Measurements from ENCODE around the gene ASB7.
"Not testable (repeated sequence)": the region's sequence is repeated elsewhere in the genome, so short reads cannot be mapped to it uniquely, and the experiment has no call there.

ASB7 gene

DNA sequence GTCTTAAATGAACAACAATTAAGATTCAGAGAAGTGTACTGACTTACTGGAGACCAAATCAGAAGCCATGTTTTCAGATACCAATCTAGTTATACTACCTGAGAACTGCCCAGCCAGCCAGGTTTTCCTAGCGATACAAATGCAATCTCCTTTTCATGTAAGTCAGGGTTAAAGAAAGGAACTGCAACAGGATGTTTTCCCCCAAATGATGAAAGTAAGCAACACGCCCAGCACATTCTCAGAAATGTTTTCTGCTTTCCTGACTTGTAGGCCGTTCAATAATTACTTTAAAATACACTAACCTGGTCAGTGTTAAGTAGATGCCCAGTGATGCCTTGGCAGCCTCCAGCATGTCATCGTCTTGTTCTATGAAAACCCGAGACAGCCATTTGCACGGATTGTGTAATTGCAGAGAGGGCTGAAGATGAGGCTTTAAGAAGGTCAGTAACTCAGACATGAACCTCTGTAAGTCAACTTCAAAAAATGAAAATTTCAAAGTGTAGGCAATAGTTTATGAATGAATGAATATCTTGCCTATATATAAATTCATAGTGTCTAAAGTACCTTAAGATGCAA lies 30.7 kb upstream of the ASB7 start:
- FAIRE-seq (no peak), DNase-seq (ENCODE audit: insufficient read length) (no peak)
- TF ChIP-seq POLR2A (IDR thresholded peaks at IDR 0.05; ENCODE audit: low read depth, low read length) (no peak), POLR2AphosphoS5 (IDR thresholded peaks at IDR 0.05; ENCODE audit: low read depth, low read length) (no peak), TAF1 (IDR thresholded peaks at IDR 0.05; ENCODE audit: borderline replicate concordance, low read depth, low read length) (no peak)

DNA sequence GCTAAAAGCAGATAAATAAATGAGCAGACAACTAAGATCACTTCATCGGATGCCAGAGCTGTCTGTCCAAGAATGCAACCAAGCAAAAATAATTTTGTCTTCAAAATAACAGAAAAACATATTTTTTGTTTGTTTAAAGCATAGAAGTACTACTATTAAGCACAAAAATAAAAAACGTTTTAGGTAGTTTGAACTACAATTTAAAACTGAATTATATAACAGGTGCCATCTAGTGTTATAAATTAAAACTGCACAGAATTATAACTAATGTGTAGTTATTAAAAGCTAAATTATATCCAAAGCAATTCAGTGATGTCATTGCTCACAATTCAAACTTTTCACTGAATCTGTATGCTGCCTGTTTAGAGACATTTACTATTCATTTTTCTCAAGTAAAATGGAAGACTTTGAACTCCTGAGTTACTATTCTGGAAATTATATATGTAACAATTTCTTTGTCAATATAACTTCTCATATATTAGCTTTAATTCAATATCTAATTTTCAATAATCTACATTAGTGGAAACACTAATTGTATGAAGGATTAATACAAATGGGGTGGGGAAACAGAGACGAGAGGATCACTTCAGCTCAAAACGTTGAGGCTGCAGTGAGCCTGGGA lies 29.9 kb upstream of the ASB7 start:
- no peak for FAIRE-seq
- TF ChIP-seq POLR2A (IDR thresholded peaks at IDR 0.05; ENCODE audit: low read depth, low read length): no peak
- TF ChIP-seq TAF1 (IDR thresholded peaks at IDR 0.05; ENCODE audit: borderline replicate concordance, low read depth, low read length): no peak
- TF ChIP-seq POLR2AphosphoS5 (IDR thresholded peaks at IDR 0.05; ENCODE audit: low read depth, low read length): no peak
- DNase-seq (ENCODE audit: insufficient read length): no peak

GRCh38 chr15:100573526-100573925 lies 28.9 kb upstream of the ASB7 start:
- FAIRE-seq (no peak), DNase-seq (ENCODE audit: insufficient read length) (no peak)
- TF ChIP-seq TAF1 (IDR thresholded peaks at IDR 0.05; ENCODE audit: borderline replicate concordance, low read depth, low read length) (no peak), POLR2A (IDR thresholded peaks at IDR 0.05; ENCODE audit: low read depth, low read length) (no peak), POLR2AphosphoS5 (IDR thresholded peaks at IDR 0.05; ENCODE audit: low read depth, low read length) (no peak)

DNA sequence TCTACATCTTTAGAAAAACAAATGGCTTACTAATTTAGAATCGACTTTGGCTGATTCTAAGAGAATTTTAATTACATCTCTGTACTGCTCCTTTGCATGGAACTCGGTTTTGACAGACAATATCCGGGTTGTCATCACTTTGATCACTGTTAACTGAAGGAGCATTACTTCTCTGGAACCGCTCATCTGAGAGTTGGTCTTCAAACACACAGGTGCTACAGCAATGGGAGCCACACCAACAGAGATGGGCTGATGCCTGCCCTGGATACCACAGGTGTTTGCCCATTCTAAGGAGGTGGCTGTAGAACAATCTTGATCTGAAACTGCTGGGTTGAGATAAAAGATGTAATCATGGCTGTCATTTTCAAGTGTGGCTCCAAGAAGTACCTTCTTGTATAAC lies 22.0 kb upstream of the ASB7 start:
- TF ChIP-seq POLR2AphosphoS5 (IDR thresholded peaks at IDR 0.05; ENCODE audit: low read depth, low read length): no peak
- TF ChIP-seq TAF1 (IDR thresholded peaks at IDR 0.05; ENCODE audit: borderline replicate concordance, low read depth, low read length): no peak
- no peak for TF ChIP-seq POLR2A (IDR thresholded peaks at IDR 0.05; ENCODE audit: low read depth, low read length)
- no peak for FAIRE-seq
- DNase-seq (ENCODE audit: insufficient read length): no peak

DNA sequence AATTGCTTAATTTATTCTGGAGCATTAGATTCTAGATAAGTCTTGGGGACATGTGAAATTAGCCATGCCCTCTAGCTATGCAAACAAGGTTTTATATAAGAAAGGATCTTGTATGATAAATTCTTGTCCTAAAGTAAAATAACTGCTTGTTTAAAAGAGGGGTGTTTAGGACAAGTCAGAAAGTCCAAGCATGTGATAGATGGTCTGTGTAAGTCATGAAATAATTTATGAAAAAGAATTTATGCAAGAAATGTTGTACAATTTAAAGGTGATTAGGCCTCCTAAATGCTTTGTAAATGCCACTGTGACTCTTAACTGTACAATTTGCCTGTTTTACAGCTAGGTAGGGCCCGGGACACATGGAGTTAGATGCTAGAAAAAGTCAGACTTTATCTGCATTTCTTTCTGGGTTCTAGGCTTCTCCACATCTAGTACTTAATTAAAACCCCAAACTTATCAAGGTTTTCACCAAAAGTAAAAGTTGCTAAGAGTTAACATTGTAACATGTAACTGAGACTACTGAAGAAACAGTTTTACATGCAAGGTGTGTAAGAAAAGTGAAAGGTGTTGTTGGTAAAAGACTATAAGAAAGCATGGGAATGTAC lies 13.6 kb upstream of the ASB7 start:
- FAIRE-seq: no peak
- TF ChIP-seq POLR2A (IDR thresholded peaks at IDR 0.05; ENCODE audit: low read depth, low read length) (no peak), TAF1 (IDR thresholded peaks at IDR 0.05; ENCODE audit: borderline replicate concordance, low read depth, low read length) (no peak), POLR2AphosphoS5 (IDR thresholded peaks at IDR 0.05; ENCODE audit: low read depth, low read length) (no peak)

GRCh38 chr15:100591163-100591562 lies 11.2 kb upstream of the ASB7 start:
- not testable (repeated sequence) for FAIRE-seq; DNase-seq (ENCODE audit: insufficient read length)

More for the DNA sequence above, 13.6 kb upstream of the ASB7 start:
- DNase-seq (ENCODE audit: insufficient read length): no peak

GRCh38 chr15:100591835-100592234 lies 10.6 kb upstream of the ASB7 start:
- no peak for DNase-seq (ENCODE audit: insufficient read length)
- TF ChIP-seq TAF1 (IDR thresholded peaks at IDR 0.05; ENCODE audit: borderline replicate concordance, low read depth, low read length) (no peak), POLR2A (IDR thresholded peaks at IDR 0.05; ENCODE audit: low read depth, low read length) (no peak), POLR2AphosphoS5 (IDR thresholded peaks at IDR 0.05; ENCODE audit: low read depth, low read length) (no peak)
- no peak for FAIRE-seq

GRCh38 chr15:100592898-100593297 lies 9.5 kb upstream of the ASB7 start:
- FAIRE-seq (no peak), DNase-seq (ENCODE audit: insufficient read length) (no peak)
- TF ChIP-seq TAF1 (IDR thresholded peaks at IDR 0.05; ENCODE audit: borderline replicate concordance, low read depth, low read length) (no peak), POLR2A (IDR thresholded peaks at IDR 0.05; ENCODE audit: low read depth, low read length) (no peak), POLR2AphosphoS5 (IDR thresholded peaks at IDR 0.05; ENCODE audit: low read depth, low read length) (no peak)

DNA sequence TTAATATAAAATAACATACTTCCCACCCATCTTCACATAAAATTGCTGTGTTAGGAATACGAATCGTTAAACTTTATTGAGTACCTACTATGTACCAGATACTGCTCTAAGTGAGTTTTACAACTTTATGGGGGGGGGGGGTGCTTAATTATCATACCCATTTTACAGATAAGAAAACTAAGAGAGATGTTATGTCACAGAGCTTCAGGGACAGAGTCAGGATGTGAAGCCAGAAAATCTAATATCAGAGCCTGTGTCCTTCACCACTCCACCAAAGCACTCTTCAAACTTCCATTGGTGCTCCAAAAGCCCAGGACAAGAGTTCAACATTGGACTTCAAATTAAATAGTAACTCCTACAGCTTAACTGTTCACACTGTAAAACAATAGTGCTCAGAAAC lies 9.0 kb upstream of the ASB7 start:
- FAIRE-seq: no peak
- no peak for DNase-seq (ENCODE audit: insufficient read length)

GRCh38 chr15:100595964-100596363 lies 6.4 kb upstream of the ASB7 start:
- TF ChIP-seq POLR2A (IDR thresholded peaks at IDR 0.05; ENCODE audit: low read depth, low read length): no peak
- TF ChIP-seq TAF1 (IDR thresholded peaks at IDR 0.05; ENCODE audit: borderline replicate concordance, low read depth, low read length): no peak
- TF ChIP-seq POLR2AphosphoS5 (IDR thresholded peaks at IDR 0.05; ENCODE audit: low read depth, low read length): no peak
- DNase-seq (ENCODE audit: insufficient read length): no peak
- FAIRE-seq: no peak

More for the DNA sequence above, 9.0 kb upstream of the ASB7 start:
- no peak for TF ChIP-seq POLR2AphosphoS5 (IDR thresholded peaks at IDR 0.05; ENCODE audit: low read depth, low read length)
- TF ChIP-seq TAF1 (IDR thresholded peaks at IDR 0.05; ENCODE audit: borderline replicate concordance, low read depth, low read length): no peak
- no peak for TF ChIP-seq POLR2A (IDR thresholded peaks at IDR 0.05; ENCODE audit: low read depth, low read length)

- peak; percentile 72 for FAIRE-seq
- DNase-seq (ENCODE audit: insufficient read length): peak; percentile 6
- TF ChIP-seq TAF1 (IDR thresholded peaks at IDR 0.05; ENCODE audit: borderline replicate concordance, low read depth, low read length) (no peak), POLR2AphosphoS5 (IDR thresholded peaks at IDR 0.05; ENCODE audit: low read depth, low read length) (no peak), POLR2A (IDR thresholded peaks at IDR 0.05; ENCODE audit: low read depth, low read length) (no peak)
Observed at GRCh38 chr15:100596792-100597191, 5.6 kb upstream of the ASB7 start.

DNA sequence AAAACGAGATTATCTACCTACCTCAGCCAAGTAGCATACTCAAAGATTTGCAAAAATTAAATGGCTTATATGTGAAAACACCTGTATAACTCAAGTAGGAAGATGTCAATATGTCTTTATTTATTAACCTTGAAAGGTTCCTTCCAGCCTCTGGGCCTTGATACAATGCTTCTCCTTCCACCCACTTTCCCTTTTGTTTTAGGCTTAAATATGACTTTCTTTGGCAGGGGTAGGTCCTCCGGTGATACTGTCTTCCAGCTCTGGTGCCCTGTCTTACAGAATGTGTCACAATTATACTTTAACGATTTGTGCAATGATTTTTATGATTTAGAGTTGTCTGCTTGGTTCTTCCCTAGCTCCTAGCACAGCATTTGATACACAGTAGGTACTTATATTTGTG lies 4.5 kb upstream of the ASB7 start:
- TF ChIP-seq POLR2A (IDR thresholded peaks at IDR 0.05; ENCODE audit: low read depth, low read length): no peak
- TF ChIP-seq TAF1 (IDR thresholded peaks at IDR 0.05; ENCODE audit: borderline replicate concordance, low read depth, low read length): no peak
- TF ChIP-seq POLR2AphosphoS5 (IDR thresholded peaks at IDR 0.05; ENCODE audit: low read depth, low read length): no peak
- no peak for DNase-seq (ENCODE audit: insufficient read length)
- FAIRE-seq: no peak

All from GM12892 (cell line).